GM21526 (cell line): ENCODE results near the gene C2orf66.

Experiments
- ATAC-seq: cut with Tn5 transposase; IDR thresholded peaks from one replicate; pipeline ENCODE4 v1.9.1; 2021; ENCODE audit warnings: moderate library complexity; ENCODE audit not compliant: unreplicated experiment, low FRiP score

C2orf66 gene

GRCh38 chr2:196767101-196767500 is 42.1 kb downstream of the C2orf66 start:
- no peak for ATAC-seq

GRCh38 chr2:196759378-196759706 is 49.8 kb downstream of the C2orf66 start:
- ATAC-seq = no peak

- ATAC-seq = no peak
Measured at GRCh38 chr2:196758474-196759377, 50.4 kb downstream of the C2orf66 start.
